Glomerular visceral epithelial cell (primary cell): Measurements from ENCODE around the gene KRT6A.
"Not testable (repeated sequence)": the region's sequence is repeated elsewhere in the genome, so short reads cannot be mapped to it uniquely, and the experiment has no call there.

Experiments used
- DNase-seq: peaks from one replicate; pipeline ENCODE4 v3.0.0-alpha.2; 2016; ENCODE audit errors: extremely low spot score

KRT6A gene

GRCh38 chr12:52502877-52503276, 9.8 kb upstream of the KRT6A start:
- no peak for DNase-seq

GRCh38 chr12:52501490-52501889, 8.4 kb upstream of the KRT6A start:
- DNase-seq: no peak

DNA sequence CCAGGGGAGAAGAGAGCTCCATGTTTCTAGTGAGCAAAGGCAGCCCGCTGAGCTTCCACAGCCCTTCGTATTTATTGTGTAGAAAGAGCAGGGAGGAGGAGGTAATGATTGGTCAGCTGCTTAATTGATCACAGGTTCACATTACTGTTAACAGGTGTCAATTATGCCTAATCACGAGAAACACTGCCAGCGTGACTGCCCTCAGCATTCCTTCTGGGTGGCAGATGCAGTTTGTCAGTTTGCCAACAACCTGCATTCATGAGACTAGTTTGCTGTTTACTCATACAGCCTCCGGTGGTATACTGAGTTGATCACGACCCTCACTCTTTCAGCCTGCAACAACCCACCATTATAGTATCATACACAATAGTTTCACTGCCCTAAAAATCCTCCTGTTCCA, 7.5 kb upstream of the KRT6A start:
- not testable (repeated sequence) for DNase-seq

DNA sequence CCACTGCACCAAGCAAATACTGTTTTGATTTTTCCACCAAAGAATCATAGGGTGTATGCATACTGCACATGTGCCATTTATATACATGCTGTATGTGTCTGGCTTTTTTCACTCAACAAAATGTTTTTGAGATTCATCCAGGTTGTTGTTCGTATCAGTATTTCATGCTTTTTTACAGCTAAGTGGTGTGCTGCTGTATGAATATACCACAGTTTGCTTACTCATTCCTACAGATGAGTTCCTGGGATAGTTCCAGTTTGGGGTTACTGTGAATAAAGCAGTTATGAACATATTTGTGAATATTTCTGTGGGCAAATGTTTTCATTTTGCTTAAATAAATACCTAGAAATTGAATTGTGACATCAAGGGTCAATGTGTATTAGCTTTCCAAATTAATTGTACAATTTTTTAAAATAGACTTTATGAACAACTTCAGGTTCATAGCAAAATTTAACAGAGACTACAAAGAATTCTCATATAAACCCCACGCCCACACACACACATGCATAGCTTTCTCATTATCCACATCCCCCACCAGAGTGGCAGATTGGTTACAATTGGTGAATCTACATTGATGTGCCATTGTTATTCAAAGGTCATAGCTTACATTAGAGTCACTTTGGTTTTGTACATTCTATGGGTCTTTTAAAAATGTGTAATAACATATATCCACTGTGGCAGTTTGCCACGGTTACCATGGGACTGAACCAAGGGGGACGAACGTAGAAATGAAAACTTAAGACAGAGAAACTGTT, 6.9 kb upstream of the KRT6A start:
- DNase-seq: no peak

DNA sequence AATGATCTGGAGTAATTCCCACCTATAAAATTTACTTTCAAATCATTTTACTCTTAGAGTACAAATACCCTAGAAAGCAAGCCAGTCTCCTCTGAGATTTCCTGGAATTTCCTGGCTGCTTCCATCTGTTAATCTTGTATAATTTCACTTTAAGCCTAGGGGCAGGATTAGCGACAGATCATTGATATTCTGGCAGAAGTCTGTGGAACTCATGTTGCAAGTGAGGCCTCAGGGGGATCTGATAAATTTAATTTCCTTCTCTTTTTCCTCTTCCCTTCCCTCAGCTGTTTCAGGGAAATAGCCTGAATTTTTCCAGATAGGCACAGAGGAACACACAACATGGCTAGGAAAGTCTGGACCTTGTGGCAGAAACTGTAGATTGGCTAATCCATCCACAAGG, 5.9 kb upstream of the KRT6A start:
- DNase-seq: no peak

GRCh38 chr12:52497975-52498374, 4.9 kb upstream of the KRT6A start:
- no peak for DNase-seq

- DNase-seq: peak; percentile 56
These were observed 3.6 kb upstream of the KRT6A start for GRCh38 chr12:52496590-52497071.

DNA sequence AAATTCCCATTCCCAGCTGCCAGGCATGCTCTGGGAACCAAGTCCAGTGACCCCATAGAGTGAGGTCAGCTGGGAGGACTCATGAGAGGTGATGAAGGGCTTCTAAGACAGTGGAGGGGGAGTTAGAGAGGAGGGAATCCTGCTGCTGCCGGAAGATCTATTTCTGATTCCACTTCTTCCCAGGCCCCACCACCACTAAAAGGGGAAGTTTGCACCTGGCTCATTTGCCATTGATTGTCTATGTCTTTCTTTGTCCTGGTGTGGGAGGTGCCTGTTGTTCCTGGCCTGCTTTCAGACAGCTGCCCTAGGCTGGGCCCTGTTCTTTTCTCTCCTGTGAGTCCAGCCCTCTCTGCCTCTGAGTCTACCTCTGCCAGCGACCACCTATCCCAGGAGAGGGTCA, 3.0 kb upstream of the KRT6A start:
- DNase-seq: no peak

- DNase-seq: peak; percentile 38
These were observed 2.3 kb upstream of the KRT6A start for GRCh38 chr12:52495389-52495788.

- DNase-seq: no peak
These were observed 1.5 kb upstream of the KRT6A start for GRCh38 chr12:52494518-52494917.

- no peak for DNase-seq
These were observed 1.0 kb upstream of the KRT6A start for GRCh38 chr12:52494100-52494499.

GRCh38 chr12:52492405-52492804, 652 bp downstream of the KRT6A start:
- DNase-seq: not testable (repeated sequence)

- DNase-seq: not testable (repeated sequence)
These were observed 1.6 kb downstream of the KRT6A start for GRCh38 chr12:52491495-52491894.

- no peak for DNase-seq
These were observed 4.3 kb downstream of the KRT6A start for GRCh38 chr12:52488736-52489135.

- DNase-seq: not testable (repeated sequence)
These were observed 5.2 kb downstream of the KRT6A start for GRCh38 chr12:52487744-52488443.

GRCh38 chr12:52487211-52487610, 5.8 kb downstream of the KRT6A start:
- DNase-seq: no peak

DNA sequence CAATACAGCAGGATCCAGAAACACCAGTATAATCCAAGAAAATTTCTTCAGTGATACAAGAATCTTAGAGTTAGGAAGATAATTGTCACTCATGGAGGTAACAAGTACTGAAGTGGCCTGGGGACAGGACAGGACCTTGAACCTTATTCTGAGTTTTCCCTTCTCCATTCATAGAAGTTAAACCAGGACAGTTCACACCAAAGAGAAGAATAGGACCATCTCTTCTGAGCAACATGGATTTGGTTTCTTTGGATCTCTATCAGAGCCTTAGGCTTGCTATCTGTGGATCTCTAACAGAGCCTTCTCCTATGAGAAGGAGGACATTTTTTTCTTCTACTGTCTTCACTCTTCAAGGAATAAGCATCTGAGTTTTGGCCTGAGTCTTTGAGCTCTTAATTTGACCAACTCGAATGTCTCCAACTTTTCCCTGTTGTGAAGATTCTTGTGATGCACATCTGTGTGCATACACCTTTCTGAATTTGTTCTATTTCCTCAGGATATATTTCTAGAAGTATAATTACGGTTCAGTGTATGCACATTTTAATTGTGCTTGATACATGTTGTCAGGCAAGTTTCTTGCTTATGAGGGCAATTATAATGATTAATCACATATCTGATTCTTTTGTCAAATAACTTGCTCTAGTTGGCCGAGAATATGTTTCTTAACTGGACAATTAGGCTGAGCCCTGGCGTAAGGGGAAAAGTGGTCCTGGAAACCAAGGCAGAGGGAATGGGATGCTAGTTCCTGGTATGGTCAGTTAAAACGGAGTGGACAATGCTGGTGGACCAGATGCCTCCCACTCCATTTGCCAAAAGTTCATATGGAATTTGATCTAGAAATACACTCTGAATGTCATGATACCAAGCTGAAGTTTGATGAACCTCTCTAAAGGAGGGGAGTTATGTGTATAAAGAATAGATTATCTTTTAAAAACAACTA, 6.6 kb downstream of the KRT6A start:
- no peak for DNase-seq

- DNase-seq: no peak
These were observed 13.0 kb downstream of the KRT6A start for GRCh38 chr12:52480073-52480472.

DNA sequence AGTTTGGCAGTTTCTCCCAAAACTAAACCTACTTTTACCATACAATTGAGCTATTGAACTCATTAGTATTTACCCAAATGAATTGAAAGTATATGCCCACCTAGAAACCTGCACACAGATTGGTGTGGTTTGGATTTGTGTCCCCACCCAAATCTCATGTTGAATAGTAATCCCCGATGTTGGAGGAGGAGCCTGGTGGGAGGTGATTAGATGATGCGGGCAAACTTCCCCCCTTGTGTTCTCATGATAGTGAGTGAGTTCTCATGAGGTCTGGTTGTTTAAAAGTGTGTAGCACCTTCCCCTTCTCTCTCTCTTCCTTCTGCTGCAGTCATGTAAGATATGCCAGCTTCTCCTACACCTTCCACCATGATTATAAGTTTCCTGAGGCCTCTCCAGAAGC, 15.4 kb downstream of the KRT6A start:
- DNase-seq: no peak

DNA sequence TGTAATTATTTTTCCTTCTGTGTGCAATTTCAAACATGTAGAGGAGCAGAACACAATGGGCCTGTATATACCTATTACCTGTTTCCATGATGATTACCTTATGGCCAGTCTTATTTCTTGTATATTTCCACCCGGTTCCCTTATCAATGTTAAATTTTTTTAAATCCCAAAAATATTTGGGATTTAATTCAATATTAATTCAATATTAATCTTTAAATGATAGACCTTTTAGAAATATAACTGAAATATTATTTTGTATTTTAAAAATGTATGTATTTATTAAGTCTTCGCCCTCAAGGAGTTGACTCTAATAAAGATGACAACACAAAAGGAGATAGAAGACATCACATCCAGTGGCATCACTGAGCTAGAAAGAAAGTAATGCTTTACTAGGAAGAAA, 18.8 kb downstream of the KRT6A start:
- DNase-seq: no peak

- DNase-seq: no peak
These were observed 19.3 kb downstream of the KRT6A start, which contains the start of gene KRT6C for GRCh38 chr12:52473768-52474167. Gene KRT6C, minus strand, starts transcription at chr12:52473805. Its CDS starts 68 bp downstream, at chr12:52473737.

GRCh38 chr12:52469853-52470252, 23.2 kb downstream of the KRT6A start:
- no peak for DNase-seq
